ENCODE data around the gene OR4A5. TPM values are rescaled to one million over a fixed set of nuclear protein-coding genes. Genes with fewer than 3 reads are reported as not detected.
"Not testable (repeated sequence)": the region's sequence is repeated elsewhere in the genome, so short reads cannot be mapped to it uniquely, and the experiment has no call there.

The OR4A5 gene, protein sequence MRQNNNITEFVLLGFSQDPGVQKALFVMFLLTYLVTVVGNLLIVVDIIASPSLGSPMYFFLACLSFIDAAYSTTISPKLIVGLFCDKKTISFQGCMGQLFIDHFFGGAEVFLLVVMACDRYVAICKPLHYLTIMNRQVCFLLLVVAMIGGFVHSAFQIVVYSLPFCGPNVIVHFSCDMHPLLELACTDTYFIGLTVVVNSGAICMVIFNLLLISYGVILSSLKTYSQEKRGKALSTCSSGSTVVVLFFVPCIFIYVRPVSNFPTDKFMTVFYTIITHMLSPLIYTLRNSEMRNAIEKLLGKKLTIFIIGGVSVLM
- total RNA-seq, result not detected
- polyA plus RNA-seq (2013, experiment 1 of 2), result not detected
- polyA plus RNA-seq (2013, experiment 2 of 2), result not detected
- long read RNA-seq, experiment 1, result 0 reads
- long read RNA-seq, experiment 2, result 0 reads
- long read RNA-seq, experiment 3, result 0 reads
- long read RNA-seq, experiment 4, result 0 reads

DNA sequence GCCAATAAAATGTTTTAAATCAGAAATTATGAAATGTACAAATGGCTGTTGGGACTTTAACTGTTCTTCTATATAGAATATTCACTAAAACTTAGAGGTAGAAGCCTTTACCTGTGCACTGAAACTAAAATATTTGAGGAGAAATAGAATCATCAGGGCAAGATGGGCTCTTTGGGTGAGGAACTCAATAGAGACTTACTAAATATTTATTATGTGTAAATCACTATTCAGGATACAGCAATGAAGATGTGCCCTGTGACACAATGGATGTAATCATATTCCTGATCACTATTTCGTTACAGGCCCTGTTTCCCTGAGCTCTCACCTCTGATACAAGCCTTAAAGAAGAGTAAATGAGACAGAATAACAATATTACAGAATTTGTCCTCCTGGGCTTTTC, at the start of gene OR4A5:
Gene OR4A5 (plus strand): TSS at position 301 of the 400 bp plus-strand sequence. CDS start 53 bp downstream, at position 354.
- H3K36me3 Mint-ChIP-seq (ENCODE audit: low read depth), result not testable (repeated sequence)
- 0% methylated on average over 1 of the region's 1 CpG for WGBS, 2 experiments (ENCODE audit: insufficient coverage in 1 of 2, insufficient read length in 1 of 2)

DNA sequence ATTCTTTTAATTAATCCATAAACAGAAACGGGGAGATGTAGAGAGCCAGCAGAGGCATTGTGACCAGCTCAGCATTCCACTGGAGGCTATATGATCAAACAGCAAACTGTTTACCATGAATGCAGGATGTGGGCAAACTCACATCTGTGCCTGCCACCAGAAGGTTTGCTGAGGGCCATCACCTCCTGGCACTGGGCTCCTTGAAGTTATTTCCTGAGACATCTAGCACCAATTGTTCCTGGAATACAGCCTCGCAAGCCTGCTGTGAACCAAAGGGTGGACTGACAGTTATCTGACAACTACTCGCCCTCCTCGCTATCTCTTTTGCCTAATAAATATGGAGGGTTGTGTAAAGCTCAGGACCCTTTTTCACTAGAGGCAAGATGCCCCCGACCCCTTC, 13.5 kb downstream of the OR4A5 start:
- H3K27ac ChIP-seq (ENCODE audit: low read depth, low read length); DNase-seq; H3K36me3 Mint-ChIP-seq (ENCODE audit: low read depth); H3K9ac ChIP-seq (ENCODE audit: extremely low read depth, low read length, poor library complexity, severe bottlenecking); H3K27me3 Mint-ChIP-seq (ENCODE audit: insufficient read depth); H3K36me3 ChIP-seq (ENCODE audit: control insufficient read depth, insufficient read depth, low read length); H3K27me3 ChIP-seq (ENCODE audit: control insufficient read depth, insufficient read depth, low read length, poor library complexity, severe bottlenecking); H3K4me1 ChIP-seq (ENCODE audit: control insufficient read depth, insufficient read depth, low read length); H3K27ac Mint-ChIP-seq; H3K4me3 ChIP-seq (ENCODE audit: low read length); H3K4me1 Mint-ChIP-seq; H3K4me3 Mint-ChIP-seq: not testable (repeated sequence)
- peaks cover 80% of the 10 kb centered on the region for H3K9me3 Mint-ChIP-seq
- WGBS, 2 experiments (ENCODE audit: insufficient coverage in 1 of 2, insufficient read length in 1 of 2), result 57% methylated on average over 2 of the region's 5 CpGs; no CpG with 5 or more reads in 1 of the 2 experiments
- peaks cover 61% of the 10 kb centered on the region for H3K9me3 ChIP-seq (ENCODE audit: control insufficient read depth, low read length)

More for the DNA sequence above, at the start of gene OR4A5:
- not testable (repeated sequence) for H3K27ac ChIP-seq (ENCODE audit: low read depth, low read length); H3K9ac ChIP-seq (ENCODE audit: extremely low read depth, low read length, poor library complexity, severe bottlenecking); H3K27me3 ChIP-seq (ENCODE audit: control insufficient read depth, insufficient read depth, low read length, poor library complexity, severe bottlenecking); H3K4me3 Mint-ChIP-seq; DNase-seq; H3K27ac Mint-ChIP-seq; H3K4me1 Mint-ChIP-seq; H3K27me3 Mint-ChIP-seq (ENCODE audit: insufficient read depth); H3K4me3 ChIP-seq (ENCODE audit: low read length); H3K36me3 ChIP-seq (ENCODE audit: control insufficient read depth, insufficient read depth, low read length); H3K4me1 ChIP-seq (ENCODE audit: control insufficient read depth, insufficient read depth, low read length)
- peaks cover 83% of the 10 kb centered on the region for H3K9me3 Mint-ChIP-seq
- H3K9me3 ChIP-seq (ENCODE audit: control insufficient read depth, low read length), result peaks cover 50% of the 10 kb centered on the region

Other genes with a start within 250 kb of the OR4A5 start
- not detected for gene OR4C46, start 102.8 kb upstream of the OR4A5 start, total RNA-seq

All from endodermal cell (in vitro differentiated cells).